Lung microvascular endothelial cell (primary cell): ENCODE data around the gene NR2F6. TPM values are rescaled to one million over a fixed set of nuclear protein-coding genes. Genes with fewer than 3 reads are reported as not detected.

Experiments used
- DNase-seq, 2 donors: peaks; one replicate each; pipeline versions ENCODE4 v3.0.0 to v3.0.0-alpha.2; 2010; ENCODE audit warnings: low read depth in 2 of 2
- total RNA-seq: library from RNA; depleted of rRNA; stranded (reverse); fragments of >200 nt; gene quantifications from 2 replicates; pipeline ENCODE4 v1.2.1, GENCODE V29; 2014

The NR2F6 gene
- total RNA-seq, 1 donor from 2014 or later = 38.5 TPM

DNA sequence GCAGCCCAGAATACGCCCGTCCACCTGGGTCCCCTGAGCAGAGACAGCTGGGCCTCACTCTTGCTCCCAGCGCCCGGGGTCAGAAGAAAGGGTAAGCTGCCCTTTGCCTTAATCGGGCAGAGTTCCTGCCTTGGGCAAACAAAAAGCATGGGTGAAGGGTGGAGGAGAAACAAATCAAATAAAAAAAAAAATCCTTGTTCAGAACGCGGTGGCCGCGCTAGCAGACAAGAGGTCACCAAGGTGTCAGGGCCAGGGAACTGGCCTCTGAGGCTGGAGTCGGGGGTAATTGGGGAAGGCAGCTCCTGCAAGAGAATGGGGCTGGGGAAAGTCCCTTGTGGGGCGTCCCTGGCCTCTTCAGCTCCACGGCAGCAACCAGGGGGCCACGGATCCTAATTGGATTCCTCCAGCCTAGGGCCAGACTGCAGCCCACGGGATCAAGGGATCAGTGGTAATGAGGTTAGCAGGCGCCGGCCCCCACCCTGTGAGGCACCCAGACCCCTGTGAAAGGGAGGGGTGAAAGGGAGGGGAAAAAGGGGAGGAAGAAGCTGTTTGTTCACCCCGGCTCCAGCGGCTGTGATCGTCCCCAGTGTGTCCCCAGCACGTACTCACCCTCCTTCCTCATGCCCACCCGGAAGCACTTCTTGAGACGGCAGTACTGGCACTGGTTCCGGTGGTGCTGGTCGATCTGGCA lies 5.5 kb downstream of the NR2F6 start:
- DNase-seq = no peak

DNA sequence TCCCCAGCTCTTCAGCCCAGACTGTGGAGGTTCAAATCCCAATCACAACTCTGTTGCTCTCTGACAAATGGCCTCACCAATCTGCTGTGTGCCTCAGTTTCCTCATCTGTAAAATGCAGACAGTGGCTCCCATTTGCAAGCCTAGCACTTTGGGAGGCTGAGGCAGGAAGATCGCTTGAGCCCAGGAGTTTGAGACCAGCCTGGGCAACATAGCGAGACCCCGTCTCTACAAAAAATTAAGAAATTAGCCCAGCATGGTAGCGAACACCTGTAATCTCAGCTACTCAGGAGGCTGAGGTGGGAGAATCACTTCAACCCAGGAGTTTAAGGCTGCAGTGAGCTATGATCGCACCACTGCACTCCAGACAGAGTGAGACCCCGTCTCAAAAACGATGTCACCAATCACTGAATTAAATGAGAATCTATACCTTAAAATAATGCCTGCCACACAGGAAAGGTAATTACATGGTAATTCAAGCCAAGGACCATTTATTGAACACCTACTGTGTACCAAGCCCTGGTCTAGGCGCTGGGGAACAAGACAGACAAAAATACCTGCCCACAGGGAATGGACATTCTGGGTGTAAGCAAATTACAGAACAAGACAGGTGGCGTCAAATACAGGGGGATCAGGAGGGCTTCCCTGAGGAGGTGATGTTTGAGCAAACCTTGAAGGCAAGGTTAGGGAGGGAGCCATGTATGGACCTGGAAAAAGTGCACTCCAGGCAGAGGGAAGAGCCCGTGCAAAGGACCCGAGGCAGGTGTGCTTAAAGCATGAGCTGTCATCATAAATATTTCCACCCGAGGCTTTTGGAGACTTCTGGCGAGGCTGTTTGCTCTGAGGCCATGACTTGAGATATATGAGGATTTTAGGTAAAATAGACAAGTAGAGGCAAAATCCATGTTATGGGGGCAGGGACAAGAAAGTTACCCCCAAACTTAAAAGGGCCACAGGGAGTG lies 7.7 kb downstream of the NR2F6 start:
- DNase-seq = no peak

DNA sequence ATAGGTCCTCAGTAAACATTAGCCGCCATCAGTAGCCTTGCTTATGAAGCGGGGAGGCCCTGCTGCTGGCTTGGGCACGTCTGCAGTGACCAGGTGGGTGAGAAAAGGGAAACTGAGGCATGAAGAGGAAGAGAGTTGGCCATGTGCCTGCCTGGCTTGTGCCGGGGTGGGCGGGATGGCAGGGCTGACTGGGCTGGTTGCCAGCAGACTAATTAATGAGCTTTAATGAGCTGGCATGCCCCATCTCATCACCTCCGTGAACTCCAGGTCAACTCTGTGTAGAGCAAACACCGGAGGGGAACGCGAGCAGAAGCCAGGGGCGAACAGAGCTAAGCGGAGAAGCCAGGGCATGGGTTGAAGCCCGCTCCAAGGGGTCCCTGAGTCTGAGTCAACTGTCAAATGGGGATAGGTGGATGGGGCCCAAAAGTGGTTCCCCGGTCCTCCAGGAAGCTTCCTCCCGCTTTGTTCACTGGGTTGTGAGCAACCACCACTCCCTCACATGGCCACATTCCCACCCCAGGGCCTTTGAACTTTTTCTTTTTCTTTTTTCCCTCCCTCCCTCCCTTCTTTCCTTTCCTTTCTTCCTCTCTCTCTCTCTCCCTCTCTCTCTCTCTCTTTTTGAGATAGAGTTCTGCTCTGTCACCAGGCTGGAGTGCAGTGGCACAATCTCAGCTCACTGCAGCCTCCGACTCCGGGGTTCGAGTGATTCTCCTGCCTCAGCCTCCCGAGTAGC lies 8.7 kb downstream of the NR2F6 start:
- no peak for DNase-seq

DNA sequence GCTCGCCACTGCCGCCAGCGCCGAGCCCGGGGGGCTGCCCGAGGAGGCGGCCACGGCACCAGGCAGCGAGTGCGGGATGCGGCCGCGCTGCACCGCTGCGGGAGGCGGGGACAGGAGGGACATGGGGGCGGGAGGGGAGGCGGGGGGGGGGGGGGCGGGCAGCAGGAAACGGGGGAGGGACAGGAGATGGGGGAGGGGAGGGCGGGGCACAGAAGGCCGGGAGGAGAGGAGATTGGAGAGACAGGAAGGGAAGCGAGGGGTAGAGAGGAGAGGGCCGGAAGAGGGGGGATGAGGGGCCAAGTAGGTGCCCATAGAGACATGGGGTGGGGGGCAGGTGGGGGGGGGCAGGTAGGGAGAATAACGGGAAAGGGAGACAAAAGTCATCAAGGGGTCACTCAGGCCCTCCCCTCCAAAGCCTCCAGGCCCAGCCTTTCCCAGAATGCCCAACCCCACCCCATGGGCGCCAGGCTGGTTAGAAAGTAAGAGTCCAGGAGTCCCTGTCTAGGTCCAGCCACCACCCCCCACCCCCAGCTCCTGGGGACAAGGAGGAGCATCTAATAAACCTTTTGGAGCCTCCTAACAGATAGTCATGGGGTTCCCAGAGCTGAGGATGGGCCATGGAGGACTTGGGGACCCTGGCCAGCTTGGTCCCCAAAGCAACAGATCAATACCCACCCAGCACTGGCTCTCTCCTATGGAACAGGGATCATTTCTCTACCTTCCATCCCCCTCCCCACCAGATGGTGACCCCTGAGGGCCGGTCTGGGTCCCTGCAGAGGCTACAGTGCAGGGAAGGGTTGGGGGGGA lies 9.5 kb downstream of the NR2F6 start:
- DNase-seq = peak in 1 of 2 donors; percentile 71

DNA sequence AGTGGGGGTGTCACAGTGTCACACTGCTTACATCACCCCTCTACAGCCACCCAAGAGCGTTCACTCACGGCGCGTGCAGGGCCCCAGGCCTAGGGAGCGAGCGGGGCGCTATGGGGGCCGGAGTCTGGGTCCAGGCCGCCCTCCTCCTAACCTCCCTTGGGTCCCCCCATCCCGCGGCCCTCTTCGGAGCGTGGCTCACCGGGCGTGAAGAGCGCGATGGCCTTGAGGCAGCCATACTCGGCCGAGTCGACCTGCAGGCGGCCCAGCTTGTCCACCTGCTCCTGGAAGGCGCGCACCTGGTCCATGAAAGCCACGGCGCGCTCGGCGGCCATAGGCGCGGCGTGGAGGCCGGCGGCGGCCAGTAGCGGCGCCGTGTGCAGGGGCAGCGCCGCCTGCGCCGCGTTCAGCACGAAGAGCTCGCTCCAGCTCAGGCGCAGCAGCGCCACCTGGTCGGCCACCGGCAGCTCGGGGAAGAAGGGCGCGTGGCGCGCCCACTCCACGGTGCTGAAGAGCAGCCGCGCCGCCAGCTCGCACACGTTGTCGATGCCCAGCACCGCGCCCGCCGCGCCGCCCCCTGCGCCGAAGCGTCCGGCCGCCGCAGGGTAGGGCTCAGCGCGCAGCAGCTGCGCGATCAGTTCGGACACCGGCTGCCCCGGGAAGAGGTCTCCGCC lies 10.3 kb downstream of the NR2F6 start:
- peak; percentile 84 to 91 for DNase-seq

DNA sequence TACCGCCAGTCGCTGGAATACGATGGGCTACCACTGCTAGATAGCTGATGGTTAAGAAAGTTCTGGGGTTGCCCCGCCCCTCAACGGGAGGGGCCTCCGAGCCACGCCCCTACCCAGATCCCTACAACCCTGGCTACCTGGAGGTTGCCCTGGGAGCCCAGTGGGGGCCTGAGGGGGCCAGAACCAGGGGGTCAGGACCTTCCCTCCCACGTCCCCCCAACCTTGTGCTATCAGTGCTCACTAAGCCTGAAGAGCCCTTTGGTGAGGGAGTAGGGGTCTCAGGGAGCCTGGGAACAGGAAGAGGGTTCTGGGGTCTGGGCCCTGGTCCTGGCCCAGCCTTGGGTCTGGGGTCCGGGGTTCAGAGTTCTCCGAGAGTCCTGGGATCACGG lies 10.8 kb downstream of the NR2F6 start:
- peak; percentile 35 to 52 for DNase-seq

DNA sequence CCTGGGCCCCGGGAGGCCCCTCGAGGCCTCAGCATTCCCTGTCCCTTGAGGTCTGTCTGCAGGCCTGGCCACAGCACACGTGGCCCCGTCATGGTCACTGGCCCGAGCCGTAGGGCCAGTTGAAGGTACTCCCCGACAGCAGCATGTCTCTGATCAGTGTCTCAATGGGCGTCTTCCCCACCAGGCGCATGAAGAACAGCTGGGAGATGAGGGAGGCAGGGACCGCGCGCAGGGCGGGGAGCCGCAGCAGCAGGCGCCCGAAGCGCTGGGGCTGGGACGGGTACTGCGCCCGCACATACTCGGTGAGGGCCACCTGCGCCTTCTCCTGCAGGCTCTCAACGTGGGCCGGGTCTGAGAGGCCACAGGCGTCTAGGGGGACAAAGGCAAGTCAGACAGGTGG lies 13.5 kb downstream of the NR2F6 start:
- no peak for DNase-seq

DNA sequence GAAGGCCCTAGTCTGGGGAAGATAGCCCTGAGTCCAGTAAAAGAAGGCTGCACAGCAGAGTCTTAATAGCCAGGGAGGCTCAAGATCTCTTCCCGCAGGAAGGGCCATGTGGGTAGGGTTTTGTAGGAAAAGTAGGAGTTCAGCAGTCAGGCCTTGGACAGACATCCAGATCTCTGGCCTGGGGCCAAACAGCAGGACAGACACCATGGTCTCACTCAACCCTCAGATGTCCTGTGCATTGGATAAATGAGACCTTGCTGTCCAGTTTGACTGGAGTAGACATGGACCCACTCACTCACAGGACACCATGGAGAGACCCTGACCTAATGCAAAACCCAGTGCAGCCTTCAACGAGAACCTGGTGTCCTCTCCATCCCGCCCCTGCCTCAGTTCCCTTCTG lies 15.8 kb downstream of the NR2F6 start:
- DNase-seq = no peak

DNA sequence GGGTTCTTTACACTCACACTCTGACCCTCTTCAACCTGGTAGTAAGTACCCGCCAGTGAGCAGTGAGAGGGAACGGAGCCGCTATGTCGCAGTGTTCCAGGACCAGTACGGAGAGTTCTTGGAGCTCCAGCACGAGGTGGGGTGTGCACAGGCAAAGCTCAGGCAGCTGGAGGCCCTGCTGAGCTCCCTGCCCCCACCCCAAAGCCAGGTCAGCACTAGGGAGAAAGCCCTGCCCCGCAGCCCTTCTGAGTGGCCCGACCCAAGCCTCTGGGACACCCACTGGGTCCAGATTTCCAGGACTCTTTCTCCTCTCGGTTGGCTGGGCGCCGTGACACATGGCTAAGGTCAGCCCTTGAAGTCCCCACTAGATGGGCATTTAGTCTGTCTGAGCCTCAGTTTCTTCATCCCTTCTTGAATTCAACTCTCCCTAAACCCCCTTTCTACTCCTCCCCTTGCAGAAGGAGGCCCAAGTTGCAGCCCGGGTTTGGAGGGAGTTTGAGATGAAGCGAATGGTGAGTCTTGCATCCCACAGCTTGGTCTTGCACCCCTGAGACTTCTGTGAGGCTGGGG lies 17.8 kb downstream of the NR2F6 start:
- DNase-seq = no peak

DNA sequence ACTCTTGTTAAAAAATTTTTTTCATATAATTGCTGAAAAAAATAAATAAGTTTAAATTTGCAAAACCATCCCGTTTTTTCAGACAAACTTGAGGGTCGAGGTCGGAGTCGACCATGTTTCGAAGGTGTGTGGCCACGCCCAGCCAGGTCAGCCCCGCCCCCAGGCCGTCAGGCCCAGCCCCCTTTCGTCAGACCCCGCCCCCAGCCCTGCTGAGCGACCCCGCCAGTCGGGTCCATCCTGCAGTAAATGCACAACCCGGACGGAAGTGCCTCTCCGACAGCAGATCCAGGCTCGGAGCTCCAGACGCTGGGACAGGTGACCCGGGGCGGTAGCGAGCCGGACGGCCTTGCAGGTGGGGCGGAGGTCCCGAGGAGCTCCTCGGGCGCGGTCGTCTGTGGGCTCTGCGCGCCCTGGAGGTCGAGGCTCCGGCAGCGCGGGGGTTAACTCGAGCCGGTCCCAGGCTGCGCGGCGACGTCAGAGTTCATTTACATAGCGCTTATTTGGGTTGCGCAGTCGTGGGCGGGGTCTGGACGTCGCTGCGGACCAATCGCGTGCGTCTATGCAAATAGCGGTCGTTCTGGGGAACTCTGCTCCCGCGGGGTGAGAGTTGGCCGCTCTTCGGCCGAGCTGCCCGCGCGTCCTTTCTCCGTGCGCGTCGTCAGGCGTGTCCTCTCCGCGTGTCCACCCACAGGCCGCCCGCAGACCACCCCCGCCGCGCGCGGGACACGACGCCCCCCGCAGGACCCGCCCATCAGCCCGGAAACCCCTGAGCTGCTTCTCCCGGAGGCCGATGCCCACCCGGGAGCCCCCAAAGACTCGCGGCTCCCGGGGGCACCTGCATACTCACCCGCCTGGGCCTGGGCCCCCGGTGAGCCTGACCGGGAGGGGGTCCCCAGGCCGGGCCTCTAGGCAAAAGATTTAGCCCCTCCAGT lies 19.5 kb downstream of the NR2F6 start, which contains the start of gene OCEL1:
TSS of gene OCEL1 (plus strand) at position 225 of the 932 bp plus-strand sequence. CDS start at position 247, 22 bp downstream.
- DNase-seq = peak; percentile 98 to 99

DNA sequence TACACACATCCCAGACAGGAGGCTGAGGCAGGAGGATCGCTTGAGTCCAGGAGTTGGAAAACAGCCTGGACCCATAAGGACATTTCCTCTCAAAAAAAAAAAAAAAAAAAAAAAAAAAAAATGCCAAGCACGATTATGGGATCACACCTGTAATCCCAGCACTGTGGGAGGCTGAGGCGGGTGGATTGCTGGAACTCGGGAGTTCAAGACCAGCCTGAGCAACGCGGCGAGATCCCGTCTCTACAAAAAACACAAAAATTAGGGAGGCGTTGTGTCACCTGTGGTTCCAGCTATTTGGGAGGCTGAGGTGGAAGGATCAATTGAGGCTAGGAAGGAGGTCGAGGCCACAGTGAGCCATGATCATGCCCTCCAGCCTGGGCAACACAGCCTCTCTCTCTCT lies 20.7 kb downstream of the NR2F6 start:
- DNase-seq = no peak

DNA sequence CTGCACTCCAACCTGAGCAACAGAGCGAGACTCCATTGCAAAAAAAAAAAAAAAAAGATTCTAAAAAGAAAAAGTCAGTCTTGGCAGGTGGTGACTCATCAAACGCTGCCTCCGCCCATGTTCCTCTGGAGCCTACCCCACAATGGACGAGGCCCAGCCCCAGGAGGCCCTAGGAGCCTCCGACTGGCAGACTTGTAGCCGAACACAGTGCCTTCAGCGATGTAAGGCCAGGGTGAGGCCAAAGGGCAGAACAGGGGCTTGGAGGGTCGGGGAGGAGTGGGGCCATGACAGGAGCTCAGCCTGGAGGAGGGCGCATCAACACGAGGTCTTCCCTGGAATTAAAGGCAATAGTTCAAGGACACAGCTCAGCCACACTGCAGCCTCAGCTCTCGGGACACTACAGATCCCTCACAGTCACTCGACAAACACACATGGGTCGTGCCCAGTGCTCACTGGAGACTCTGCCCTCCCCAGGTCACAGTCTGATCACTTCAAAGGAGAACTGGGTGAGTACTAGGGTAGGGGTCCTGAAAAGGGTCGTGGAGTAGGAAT lies 25.4 kb downstream of the NR2F6 start:
- peak in 1 of 2 donors; percentile 76 for DNase-seq

DNA sequence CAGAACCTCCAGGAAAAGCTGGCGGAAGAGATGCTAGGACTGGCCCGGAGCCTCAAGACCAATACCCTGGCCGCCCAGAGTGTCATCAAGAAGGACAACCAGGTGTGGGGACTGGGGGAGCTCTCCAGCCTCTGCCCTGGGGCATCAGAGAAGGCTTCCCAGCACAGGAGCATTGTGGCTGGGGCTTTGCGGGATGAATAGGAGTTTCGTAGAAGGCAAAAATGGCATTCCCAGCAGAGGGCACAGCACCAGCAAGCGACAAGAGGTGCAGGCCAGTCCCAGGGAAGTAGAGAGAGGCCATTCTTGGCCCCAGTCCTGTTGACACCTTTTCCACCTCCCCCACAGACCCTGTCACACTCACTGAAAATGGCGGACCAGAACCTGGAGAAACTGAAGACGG lies 26.4 kb downstream of the NR2F6 start:
- no peak for DNase-seq

DNA sequence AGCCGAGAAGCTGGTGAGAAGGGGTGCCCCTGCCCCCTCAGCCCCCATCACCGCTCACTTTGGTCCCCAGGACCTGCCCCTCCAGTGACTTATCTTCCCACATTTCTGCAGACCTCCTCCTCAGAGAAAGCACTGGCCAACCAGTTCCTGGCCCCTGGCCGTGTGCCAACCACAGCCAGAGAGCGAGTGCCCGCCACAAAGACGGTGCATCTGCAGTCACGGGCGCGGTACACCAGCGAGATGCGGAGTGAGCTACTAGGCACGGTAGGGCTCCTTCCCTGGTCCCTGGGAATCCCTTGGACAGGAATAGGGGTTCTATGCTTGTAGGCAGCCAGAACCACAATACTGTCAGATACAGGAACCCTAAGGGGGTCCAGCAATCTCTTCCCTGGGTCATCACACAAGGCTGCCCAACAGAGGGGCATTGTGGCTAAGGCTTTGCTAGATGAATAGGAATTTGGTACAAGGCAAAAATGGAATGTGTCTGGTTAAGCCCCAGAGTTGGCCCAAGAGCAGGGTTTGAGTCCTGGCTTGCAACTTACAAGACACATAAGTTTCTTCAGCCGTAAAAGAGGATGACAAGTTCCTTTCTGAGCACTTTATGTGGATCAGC lies 29.6 kb downstream of the NR2F6 start:
- DNase-seq = no peak

DNA sequence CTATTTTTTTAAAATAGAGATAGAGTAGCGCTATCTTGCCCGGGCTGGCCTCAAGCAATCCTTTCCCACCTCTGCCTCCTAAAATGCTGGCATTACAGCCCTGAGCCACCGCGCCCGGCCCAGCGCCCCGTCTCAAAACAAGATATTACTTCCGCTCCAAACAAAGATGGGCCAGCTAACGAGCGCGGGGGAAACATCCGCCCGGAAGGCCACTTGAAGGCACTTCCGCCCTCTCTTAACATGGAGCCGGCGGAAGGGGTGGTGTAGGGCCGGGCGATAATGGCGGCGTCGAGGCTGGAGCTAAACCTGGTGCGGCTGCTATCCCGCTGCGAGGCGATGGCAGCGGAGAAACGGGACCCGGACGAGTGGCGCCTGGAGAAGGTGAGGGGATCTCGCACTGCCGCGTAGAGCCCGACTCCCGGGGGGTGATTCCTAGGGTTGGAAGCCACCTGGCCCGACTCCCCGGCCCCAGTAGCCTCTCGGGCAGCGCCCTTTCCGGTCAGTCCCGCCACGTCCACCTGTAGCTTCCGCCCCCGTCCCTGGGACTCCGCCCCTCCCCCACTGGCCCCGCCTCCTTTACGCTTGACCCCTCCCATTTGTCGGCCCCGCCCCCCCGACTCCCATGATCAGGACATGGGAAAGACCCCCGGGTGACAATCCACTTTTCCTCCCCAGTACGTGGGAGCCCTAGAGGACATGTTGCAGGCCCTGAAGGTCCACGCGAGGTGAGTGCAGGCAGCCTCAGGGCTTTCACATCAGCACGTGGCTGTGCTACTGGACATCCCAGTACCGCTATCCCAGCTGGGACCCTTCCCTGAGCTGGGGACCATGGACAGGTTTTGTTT lies 30.4 kb downstream of the NR2F6 start, which contains the start of gene USE1:
TSS of gene USE1 (plus strand) at position 231 of the 845 bp plus-strand sequence. CDS start at position 280, 49 bp downstream.
- peak; percentile 88 to 90 for DNase-seq

DNA sequence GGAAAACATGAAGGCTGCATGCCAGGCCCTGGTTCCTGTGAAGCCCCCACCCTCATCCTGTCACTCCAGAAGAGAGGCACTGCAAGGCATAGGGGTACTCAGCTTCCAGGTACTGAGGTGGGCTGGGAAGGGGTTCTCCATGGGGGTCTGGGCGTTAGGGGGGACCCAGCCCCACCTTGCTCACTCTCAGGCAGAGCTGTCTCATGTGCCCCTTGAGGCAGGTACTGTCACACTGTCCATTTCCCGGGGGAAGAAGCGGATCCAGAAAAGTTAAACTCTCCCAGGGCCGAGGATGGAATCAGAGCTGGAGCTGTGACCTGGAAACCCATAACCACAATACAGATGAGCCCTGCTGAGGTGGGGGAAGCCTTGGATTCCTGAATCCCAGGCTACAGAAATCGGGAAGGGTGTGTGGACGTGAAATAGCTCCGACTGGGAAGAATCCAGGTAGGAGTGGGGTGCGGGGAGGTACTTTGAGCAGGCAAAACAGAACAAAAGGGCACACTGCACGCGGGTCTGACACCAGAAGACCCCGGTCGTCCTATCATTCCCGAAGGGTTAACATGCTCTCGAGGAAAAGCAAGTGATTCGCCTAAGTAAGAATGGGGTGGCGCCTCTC lies 31.1 kb downstream of the NR2F6 start:
- no peak for DNase-seq

DNA sequence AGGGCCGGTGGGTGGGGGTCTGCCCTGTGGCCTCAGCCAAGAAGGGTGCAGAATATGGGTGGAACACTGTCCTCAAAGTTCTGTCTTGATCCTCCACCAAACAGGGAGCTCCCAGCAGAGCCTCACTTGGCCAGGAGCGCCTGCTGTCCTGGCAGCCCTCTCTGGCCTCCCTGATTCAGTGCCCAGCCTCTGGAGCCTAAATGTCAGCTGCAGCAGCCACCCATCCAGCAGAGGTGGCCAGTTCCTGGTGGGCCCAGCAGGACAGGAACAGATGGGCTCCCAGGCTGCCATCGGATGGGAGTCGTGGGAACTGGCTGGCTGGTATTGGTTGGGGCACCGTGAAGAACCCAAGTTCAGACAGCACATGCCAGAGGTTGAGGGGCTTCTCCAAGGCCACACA lies 32.4 kb downstream of the NR2F6 start:
- DNase-seq = no peak
